Measurements from ENCODE around the gene NDP.

Gene NDP

GRCh38 chrX:44003975-44004374 lies 30.8 kb upstream of the NDP start:
- Histone ChIP-seq H3K4me3 (ENCODE audit: low read depth, low read length) (no peak overlapping the region), H3K9ac (no peak overlapping the region), H3K4me1 (no peaks in the 10 kb centered on the region), H3K27ac (no peak overlapping the region), H2AFZ (no peak overlapping the region), H3K79me2 (no peaks in the 10 kb centered on the region), H3K9me3 (ENCODE audit: control insufficient read depth, low read length) (no peaks in the 10 kb centered on the region), H3K36me3 (ENCODE audit: control insufficient read depth, insufficient read depth, low read length) (no peaks in the 10 kb centered on the region), H3K4me2 (ENCODE audit: low read length) (no peak overlapping the region), H3K27me3 (ENCODE audit: control insufficient read depth, insufficient read depth, low read length) (no peaks in the 10 kb centered on the region)
- no peak for TF ChIP-seq CTCF (IDR thresholded peaks at IDR 0.05)

- TF ChIP-seq CTCF (IDR thresholded peaks at IDR 0.05) = no peak
- H2AFZ ChIP-seq = no peak overlapping the region
- no peaks in the 10 kb centered on the region for H3K79me2 ChIP-seq
- no peak overlapping the region for H3K4me3 ChIP-seq (ENCODE audit: low read depth, low read length)
- H3K4me2 ChIP-seq (ENCODE audit: low read length) = no peak overlapping the region
- H3K9ac ChIP-seq = no peak overlapping the region
- H3K27me3 ChIP-seq (ENCODE audit: control insufficient read depth, insufficient read depth, low read length) = no peaks in the 10 kb centered on the region
- H3K36me3 ChIP-seq (ENCODE audit: control insufficient read depth, insufficient read depth, low read length) = no peaks in the 10 kb centered on the region
- H3K4me1 ChIP-seq = no peaks in the 10 kb centered on the region
- no peaks in the 10 kb centered on the region for H3K9me3 ChIP-seq (ENCODE audit: control insufficient read depth, low read length)
- H3K27ac ChIP-seq = no peak overlapping the region
Observed at GRCh38 chrX:44002567-44002966, 29.4 kb upstream of the NDP start.

- no peaks in the 10 kb centered on the region for H3K27me3 ChIP-seq (ENCODE audit: control insufficient read depth, insufficient read depth, low read length)
- H3K9me3 ChIP-seq (ENCODE audit: control insufficient read depth, low read length) = no peaks in the 10 kb centered on the region
- no peaks in the 10 kb centered on the region for H3K79me2 ChIP-seq
- no peaks in the 10 kb centered on the region for H3K4me1 ChIP-seq
- H3K4me3 ChIP-seq (ENCODE audit: low read depth, low read length) = no peak overlapping the region
- H3K27ac ChIP-seq = no peak overlapping the region
- no peak overlapping the region for H3K4me2 ChIP-seq (ENCODE audit: low read length)
- H3K9ac ChIP-seq = no peak overlapping the region
- H3K36me3 ChIP-seq (ENCODE audit: control insufficient read depth, insufficient read depth, low read length) = no peaks in the 10 kb centered on the region
- TF ChIP-seq CTCF (IDR thresholded peaks at IDR 0.05) = no peak
- no peak overlapping the region for H2AFZ ChIP-seq
Observed at GRCh38 chrX:43998374-43998773, 25.2 kb upstream of the NDP start.

GRCh38 chrX:43996491-43996890 lies 23.3 kb upstream of the NDP start:
- H3K27ac ChIP-seq = no peak overlapping the region
- no peaks in the 10 kb centered on the region for H3K4me1 ChIP-seq
- H3K4me2 ChIP-seq (ENCODE audit: low read length) = no peak overlapping the region
- no peak overlapping the region for H3K4me3 ChIP-seq (ENCODE audit: low read depth, low read length)
- H3K27me3 ChIP-seq (ENCODE audit: control insufficient read depth, insufficient read depth, low read length) = no peaks in the 10 kb centered on the region
- no peak for TF ChIP-seq CTCF (IDR thresholded peaks at IDR 0.05)
- H3K9ac ChIP-seq = no peak overlapping the region
- H3K79me2 ChIP-seq = no peaks in the 10 kb centered on the region
- H3K9me3 ChIP-seq (ENCODE audit: control insufficient read depth, low read length) = no peaks in the 10 kb centered on the region
- H2AFZ ChIP-seq = no peak overlapping the region
- no peaks in the 10 kb centered on the region for H3K36me3 ChIP-seq (ENCODE audit: control insufficient read depth, insufficient read depth, low read length)

- no peaks in the 10 kb centered on the region for H3K9me3 ChIP-seq (ENCODE audit: control insufficient read depth, low read length)
- no peak overlapping the region for H3K4me2 ChIP-seq (ENCODE audit: low read length)
- H3K79me2 ChIP-seq = no peaks in the 10 kb centered on the region
- H3K4me3 ChIP-seq (ENCODE audit: low read depth, low read length) = no peak overlapping the region
- no peak overlapping the region for H2AFZ ChIP-seq
- no peak overlapping the region for H3K27ac ChIP-seq
- TF ChIP-seq CTCF (IDR thresholded peaks at IDR 0.05) = no peak
- H3K4me1 ChIP-seq = no peaks in the 10 kb centered on the region
- H3K36me3 ChIP-seq (ENCODE audit: control insufficient read depth, insufficient read depth, low read length) = no peaks in the 10 kb centered on the region
- H3K9ac ChIP-seq = no peak overlapping the region
- no peaks in the 10 kb centered on the region for H3K27me3 ChIP-seq (ENCODE audit: control insufficient read depth, insufficient read depth, low read length)
Observed at GRCh38 chrX:43986083-43986482, 12.9 kb upstream of the NDP start.
